Endothelial cell (in vitro differentiated cells): ENCODE measurements around the gene DAB2. TPM values are rescaled to one million over a fixed set of nuclear protein-coding genes. Genes with fewer than 3 reads are reported as not detected.

ENCODE experiments used
- DNase-seq: peaks from one replicate; pipeline ENCODE4 v3.0.0; 2021; ENCODE audit warnings: low spot score
- H3K27ac Mint-ChIP-seq: one replicate; pipeline ENCODE4 v1.8.0; 2021; ENCODE audit warnings: mixed read lengths, inconsistent platforms; ENCODE audit not compliant: unreplicated experiment
- H3K27me3 Mint-ChIP-seq: one replicate; pipeline ENCODE4 v1.8.0; 2021; ENCODE audit warnings: mild to moderate bottlenecking, moderate library complexity, mixed read lengths, inconsistent platforms; ENCODE audit not compliant: unreplicated experiment
- H3K36me3 Mint-ChIP-seq: one replicate; pipeline ENCODE4 v1.8.0; 2021; ENCODE audit warnings: mild to moderate bottlenecking, low read depth, mixed read lengths, inconsistent platforms; ENCODE audit not compliant: unreplicated experiment
- H3K4me1 Mint-ChIP-seq: one replicate; pipeline ENCODE4 v1.8.0; 2021; ENCODE audit warnings: mild to moderate bottlenecking, mixed read lengths, inconsistent platforms; ENCODE audit not compliant: unreplicated experiment
- H3K4me3 Mint-ChIP-seq: one replicate; pipeline ENCODE4 v1.8.0; 2021; ENCODE audit warnings: mild to moderate bottlenecking, mixed read lengths, inconsistent platforms; ENCODE audit not compliant: unreplicated experiment
- H3K9me3 Mint-ChIP-seq: one replicate; pipeline ENCODE4 v1.8.0; 2021; ENCODE audit warnings: mixed read lengths, inconsistent platforms; ENCODE audit not compliant: unreplicated experiment
- CTCF ChIP-seq: fragments of 200-600 bp; sonication (generic); IDR thresholded peaks from one replicate; pipeline ENCODE4 v1.5.0; 2021; ENCODE audit warnings: antibody characterized with exemption; ENCODE audit not compliant: unreplicated experiment
- total RNA-seq: library from RNA; stranded (reverse); fragmentation: NEBNext Ultra II Directional; extraction: Animal tissue kit (Norgen Biotek cat#: 25700); gene quantifications from one replicate; pipeline ENCODE4 v1.2.1, GENCODE V29; 2021; ENCODE audit not compliant: unreplicated experiment

The DAB2 gene
- total RNA-seq, 1 donor from 2014 or later, result 70.7 TPM

- Mint-ChIP-seq H3K9me3 (no peaks in the 10 kb centered on the region), H3K4me1 (no peaks in the 10 kb centered on the region), H3K27ac (no peak overlapping the region), H3K36me3 (no peaks in the 10 kb centered on the region), H3K27me3 (peaks cover 2% of the 10 kb centered on the region), H3K4me3 (no peak overlapping the region)
- no peak for DNase-seq
- TF ChIP-seq CTCF, result no peak
Observed at GRCh38 chr5:39355324-39355723, 69.5 kb downstream of the DAB2 start.

GRCh38 chr5:39353717-39354399 lies 70.9 kb downstream of the DAB2 start:
- H3K27ac Mint-ChIP-seq, result no peak overlapping the region
- no peak for TF ChIP-seq CTCF
- no peaks in the 10 kb centered on the region for H3K4me1 Mint-ChIP-seq
- no peak for DNase-seq
- H3K27me3 Mint-ChIP-seq, result peaks cover 2% of the 10 kb centered on the region
- H3K36me3 Mint-ChIP-seq, result no peaks in the 10 kb centered on the region
- H3K4me3 Mint-ChIP-seq, result no peak overlapping the region
- H3K9me3 Mint-ChIP-seq, result peaks cover 8% of the 10 kb centered on the region

- Mint-ChIP-seq H3K27me3 (peaks cover 2% of the 10 kb centered on the region), H3K4me3 (no peak overlapping the region), H3K9me3 (peaks cover 8% of the 10 kb centered on the region), H3K36me3 (no peaks in the 10 kb centered on the region), H3K4me1 (no peaks in the 10 kb centered on the region), H3K27ac (no peak overlapping the region)
- no peak for TF ChIP-seq CTCF
- no peak for DNase-seq
Observed at GRCh38 chr5:39352951-39353350, 71.8 kb downstream of the DAB2 start.

- TF ChIP-seq CTCF, result no peak
- no peaks in the 10 kb centered on the region for H3K36me3 Mint-ChIP-seq
- DNase-seq, result no peak
- peaks cover 8% of the 10 kb centered on the region for H3K9me3 Mint-ChIP-seq
- H3K27me3 Mint-ChIP-seq, result no peaks in the 10 kb centered on the region
- no peak overlapping the region for H3K4me3 Mint-ChIP-seq
- no peak overlapping the region for H3K27ac Mint-ChIP-seq
- no peaks in the 10 kb centered on the region for H3K4me1 Mint-ChIP-seq
Observed at GRCh38 chr5:39352170-39352569, 72.6 kb downstream of the DAB2 start.

GRCh38 chr5:39349484-39349883 lies 75.3 kb downstream of the DAB2 start:
- Mint-ChIP-seq H3K9me3 (peaks cover 8% of the 10 kb centered on the region), H3K4me1 (no peaks in the 10 kb centered on the region), H3K27ac (no peak overlapping the region), H3K36me3 (no peaks in the 10 kb centered on the region), H3K4me3 (no peak overlapping the region), H3K27me3 (no peaks in the 10 kb centered on the region)
- DNase-seq, result no peak
- no peak for TF ChIP-seq CTCF
